SH-SY5Y (cell line): ENCODE measurements around the gene CAPN15.

Source experiments
- GATA2 ChIP-seq: IDR thresholded peaks from 2 replicates; pipeline ENCODE4 v1.6.1; 2011; ENCODE audit warnings: mild to moderate bottlenecking, low read depth, low read length
- GATA3 ChIP-seq: IDR thresholded peaks from 2 replicates; pipeline ENCODE4 v1.6.1; 2011; ENCODE audit warnings: low read depth, mild to moderate bottlenecking, low read length, moderate library complexity

DNA sequence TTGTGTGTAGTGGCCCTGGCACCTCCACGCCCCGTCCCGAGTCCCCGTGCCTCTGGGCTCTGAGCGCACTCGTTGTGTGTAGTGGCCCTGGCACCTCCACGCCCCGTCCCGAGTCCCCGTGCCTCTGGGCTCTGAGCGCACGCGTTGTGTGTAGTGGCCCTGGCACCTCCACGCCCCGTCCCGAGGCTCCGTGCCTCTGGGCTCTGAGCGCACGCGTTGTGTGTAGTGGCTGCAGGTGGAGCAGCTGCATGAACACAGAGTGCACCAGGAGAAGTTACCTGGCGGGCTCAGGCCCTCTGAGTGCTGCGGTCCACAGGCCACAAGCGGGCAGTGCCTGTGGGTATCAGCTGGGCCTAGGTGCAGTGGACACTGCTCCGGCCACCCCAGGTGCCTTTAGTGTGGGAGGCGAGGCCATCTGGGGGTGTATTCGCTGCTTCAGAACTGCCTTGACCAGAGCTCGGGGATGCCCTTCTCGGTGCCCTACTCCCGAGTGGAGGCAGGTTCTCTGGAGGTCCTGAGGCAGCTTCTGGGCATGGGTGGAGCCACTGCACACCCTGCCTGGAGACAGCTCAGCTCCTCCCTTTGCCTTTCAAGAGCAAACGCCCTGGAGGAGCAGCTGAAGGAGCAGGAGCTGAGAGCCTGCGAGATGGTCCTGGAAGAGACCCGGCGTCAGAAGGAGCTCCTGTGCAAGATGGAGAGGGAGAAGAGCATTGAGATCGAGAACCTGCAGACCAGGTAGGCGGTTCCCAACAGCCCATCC lies 17.3 kb upstream of the CAPN15 start:
- TF ChIP-seq GATA3 (no peak), GATA2 (no peak)
